K562 treated with DMSO at 1 percent for 24 hours (cell line): Measurements from ENCODE around the gene ADCK1. TPM values are rescaled to one million over a fixed set of nuclear protein-coding genes. Genes with fewer than 3 reads are reported as not detected.

Experiments
- total RNA-seq: library from RNA; unstranded; fragments of 300-600 nt; gene quantifications from 2 replicates; pipeline ENCODE4 v1.2.3, GENCODE V29; 2022; ENCODE audit warnings: low read depth; ENCODE audit not compliant: insufficient read depth

ADCK1 gene
- total RNA-seq, result 8.4 and 10.1 TPM in 2 replicates

GRCh38 chr14:77799863-77800730, at the start of gene ADCK1:
TSS of gene ADCK1 (plus strand) at chr14:77800109. CDS start at chr14:77818979, 18,870 bp downstream.

GRCh38 chr14:77760381-77761204, 39.3 kb upstream of the ADCK1 start, which contains the start of gene SNW1:
TSS of gene SNW1 (minus strand) at chr14:77761156. CDS start at chr14:77761127, 29 bp downstream.

Other genes starting within 250 kb of the ADCK1 start
- 9.1 and 10.9 TPM in 2 replicates for gene SPTLC2, start 183.5 kb upstream of the ADCK1 start, total RNA-seq
- gene ALKBH1, start 92.1 kb upstream of the ADCK1 start, total RNA-seq, result 6.8 and 8.9 TPM in 2 replicates
- gene SLIRP, start 92.0 kb upstream of the ADCK1 start, total RNA-seq, result 98.4 and 114 TPM in 2 replicates
- gene SNW1, start 39.0 kb upstream of the ADCK1 start, total RNA-seq, result 48.2 and 56.3 TPM in 2 replicates